Stimulated activated CD8-positive, alpha-beta memory T cell treated with anti-CD3 and anti-CD28 coated beads, Interleukin-4, amount 100 ng/mL, for 4 hours (primary cell): ENCODE measurements around the gene ZNF619.

Experiments used
- DNase-seq, 2 donors: peaks; one replicate each; pipeline ENCODE4 v3.0.0-alpha.2; 2020; ENCODE audit warnings: low read depth in 2 of 2, low spot score in 1 of 2

The ZNF619 gene

DNA sequence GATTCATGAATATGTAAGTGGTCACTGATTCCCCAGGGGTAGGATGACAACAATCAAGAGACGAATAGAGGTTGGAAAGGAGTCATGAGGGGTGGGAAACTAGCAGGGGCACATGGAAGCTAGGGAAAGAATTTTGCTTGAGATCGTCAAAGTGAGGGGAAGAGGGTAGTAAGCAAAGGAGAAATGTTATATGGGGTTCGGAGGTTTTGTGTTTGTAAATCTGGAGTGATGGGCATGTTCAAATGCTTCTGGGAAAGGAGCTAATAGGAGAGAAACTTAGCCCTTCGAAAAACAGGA, 11.9 kb upstream of the ZNF619 start:
- no peak for DNase-seq

DNA sequence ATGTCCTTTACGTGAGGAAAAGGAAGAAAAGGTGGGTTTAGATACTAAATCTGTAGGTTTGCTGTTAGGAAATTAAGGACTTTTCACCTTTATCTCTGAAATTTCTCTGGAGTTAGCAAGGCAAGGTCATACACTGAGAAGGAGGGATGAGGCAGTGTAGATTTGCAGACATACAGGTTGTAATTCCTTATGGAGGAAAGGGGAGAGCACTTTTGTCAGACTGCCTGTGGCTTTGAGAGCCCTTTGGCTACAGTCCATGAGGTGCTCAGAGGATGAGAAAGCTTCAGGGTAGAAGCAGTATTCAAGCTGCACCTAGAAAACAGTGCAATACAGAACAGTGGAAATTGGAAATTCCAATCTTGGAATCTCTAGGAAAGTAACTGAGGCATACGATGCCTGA, 11.5 kb upstream of the ZNF619 start:
- DNase-seq, result no peak

DNA sequence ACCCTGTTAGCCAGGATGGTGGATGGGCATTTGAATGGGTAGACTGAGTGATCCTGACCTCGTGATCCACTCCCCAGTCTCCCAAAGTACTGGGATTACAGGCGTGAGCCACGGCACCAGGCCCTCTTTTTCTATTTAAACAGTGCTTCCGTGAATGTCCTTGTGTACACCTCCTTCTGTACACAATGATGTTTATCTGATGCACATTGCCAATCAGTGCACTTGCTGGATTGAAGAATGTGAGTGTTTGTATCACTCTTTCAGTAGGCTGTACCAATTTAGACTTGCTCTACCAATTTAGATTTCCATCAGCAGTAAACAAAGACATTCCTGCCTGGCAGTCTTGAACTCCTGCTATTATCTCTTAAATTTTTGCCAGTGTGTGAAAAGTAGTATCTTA, 8.9 kb upstream of the ZNF619 start:
- no peak for DNase-seq

DNA sequence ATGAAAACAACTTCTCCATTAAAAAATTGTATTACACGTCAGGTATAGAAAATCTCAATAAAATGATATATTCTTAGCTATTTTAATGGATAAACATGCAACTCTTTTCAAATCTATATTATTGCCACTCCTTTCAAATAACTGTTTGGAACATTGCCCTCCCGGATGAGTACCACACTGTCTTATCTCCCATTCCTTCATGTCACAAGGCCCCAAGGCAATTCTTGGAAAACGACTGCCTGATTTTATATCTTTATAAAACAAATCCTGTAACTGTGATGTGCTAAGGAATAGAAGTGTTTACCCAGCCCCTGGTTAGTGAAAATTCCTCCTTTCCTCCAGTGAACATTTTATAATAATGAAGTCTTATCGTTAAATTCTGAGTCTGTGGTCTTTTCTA, 6.2 kb upstream of the ZNF619 start:
- DNase-seq, result no peak

DNA sequence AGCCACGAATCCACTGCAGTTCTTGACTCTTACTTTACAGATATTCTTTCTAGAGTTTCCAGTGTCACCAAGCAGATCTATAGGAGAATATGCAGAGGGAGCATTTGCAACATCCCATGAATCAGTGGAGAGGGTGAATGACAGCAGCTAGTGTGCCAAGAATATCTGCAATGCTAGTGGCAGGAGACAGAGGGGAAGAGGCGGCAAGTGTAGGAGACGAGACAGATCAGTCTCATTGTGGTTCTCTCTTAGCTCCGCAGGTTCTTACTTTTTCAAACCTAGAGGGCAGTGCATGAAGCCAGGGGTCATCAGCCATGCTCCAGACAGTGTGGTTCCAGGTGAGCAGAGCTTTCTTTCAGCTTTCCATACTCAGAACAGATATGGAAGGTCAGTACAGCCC, 744 bp downstream of the ZNF619 start:
- DNase-seq, result no peak

DNA sequence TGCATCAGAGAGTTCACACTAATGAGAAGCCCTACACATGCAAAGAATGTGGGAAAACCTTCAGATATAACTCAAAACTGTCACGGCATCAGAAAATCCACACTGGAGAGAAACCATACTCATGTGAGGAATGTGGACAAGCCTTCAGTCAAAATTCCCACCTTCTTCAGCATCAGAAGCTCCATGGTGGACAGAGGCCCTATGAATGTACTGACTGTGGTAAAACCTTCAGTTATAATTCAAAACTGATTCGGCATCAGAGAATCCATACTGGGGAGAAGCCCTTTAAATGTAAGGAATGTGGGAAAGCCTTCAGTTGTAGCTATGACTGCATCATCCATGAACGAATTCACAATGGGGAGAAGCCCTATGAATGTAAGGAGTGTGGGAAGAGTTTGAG, 10.2 kb downstream of the ZNF619 start:
- DNase-seq, result no peak

DNA sequence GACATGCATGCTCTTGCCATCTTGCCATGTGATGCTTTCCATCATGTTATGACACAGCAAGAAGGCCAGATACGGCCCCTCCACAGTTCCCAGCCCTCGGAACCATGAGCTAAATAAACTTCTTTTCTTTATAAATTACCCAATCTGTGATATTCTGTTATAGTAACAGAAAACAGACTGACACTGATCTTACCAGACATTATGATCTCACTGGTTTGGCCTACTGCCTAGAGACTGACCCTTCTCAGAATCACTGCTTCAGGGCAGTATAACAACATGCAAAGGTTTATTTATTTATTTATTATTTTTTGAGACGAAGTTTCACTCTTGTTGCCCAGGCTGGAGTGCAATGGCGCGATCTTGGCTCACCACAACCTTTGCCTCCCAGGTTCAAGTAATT, 14.0 kb downstream of the ZNF619 start:
- DNase-seq, result no peak

DNA sequence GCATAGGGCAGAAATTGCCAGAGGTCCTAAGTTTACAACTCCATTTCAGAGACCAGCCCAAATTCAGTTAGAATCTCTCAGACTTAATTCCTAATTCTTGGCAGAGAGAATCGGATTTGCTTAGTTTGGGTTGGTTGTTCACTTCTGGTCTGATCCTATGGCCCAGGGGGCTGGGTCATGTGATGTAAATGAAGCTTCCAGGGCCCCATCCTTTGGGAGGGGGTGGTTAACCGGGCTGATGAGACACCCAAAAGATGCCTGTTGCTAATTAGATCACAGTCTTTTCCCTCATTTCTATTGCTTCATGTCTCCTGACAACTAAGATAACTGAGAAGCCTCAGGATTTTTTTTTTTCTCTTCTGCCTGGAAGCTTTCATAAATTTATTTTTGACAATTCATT, 17.8 kb downstream of the ZNF619 start:
- DNase-seq, result no peak

DNA sequence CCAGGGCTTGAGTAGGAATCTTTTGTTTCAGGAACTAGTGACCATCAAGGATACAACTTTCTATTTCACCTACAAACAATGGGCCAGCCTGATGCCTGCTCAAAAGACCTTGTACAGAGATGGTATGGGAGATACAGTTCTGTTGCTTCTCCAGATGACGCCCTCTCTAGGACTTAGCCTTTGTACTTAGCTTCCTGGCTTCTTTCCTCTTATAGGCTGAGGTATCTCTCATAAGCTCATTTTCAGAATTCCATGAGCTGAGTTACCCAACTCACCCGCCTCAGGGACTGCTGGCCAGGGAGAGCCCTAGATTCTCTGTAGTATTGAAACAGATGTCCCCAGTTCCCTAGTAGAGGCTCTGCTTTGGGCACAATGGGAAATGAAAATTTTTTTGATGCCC, 20.4 kb downstream of the ZNF619 start:
- no peak for DNase-seq

DNA sequence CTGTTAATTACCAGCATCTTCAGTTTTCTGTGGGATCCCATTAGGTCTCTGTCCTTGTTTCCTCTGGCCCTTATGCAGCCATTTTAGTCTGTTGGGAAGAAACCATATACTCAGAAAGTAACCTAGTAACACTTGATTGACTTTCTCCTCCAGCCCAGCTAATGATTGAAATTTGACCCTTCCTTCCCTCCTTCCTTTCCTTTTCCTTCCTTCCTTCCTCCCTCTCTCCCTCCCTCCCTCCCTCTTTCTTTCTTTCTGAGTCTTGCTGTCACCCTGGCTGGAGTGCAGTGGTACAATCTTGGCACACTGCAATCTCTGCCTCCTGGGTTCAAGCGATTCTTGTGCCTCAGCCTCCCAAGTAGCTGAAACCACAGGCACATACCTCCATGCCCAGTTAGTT, 23.0 kb downstream of the ZNF619 start:
- DNase-seq, result no peak

DNA sequence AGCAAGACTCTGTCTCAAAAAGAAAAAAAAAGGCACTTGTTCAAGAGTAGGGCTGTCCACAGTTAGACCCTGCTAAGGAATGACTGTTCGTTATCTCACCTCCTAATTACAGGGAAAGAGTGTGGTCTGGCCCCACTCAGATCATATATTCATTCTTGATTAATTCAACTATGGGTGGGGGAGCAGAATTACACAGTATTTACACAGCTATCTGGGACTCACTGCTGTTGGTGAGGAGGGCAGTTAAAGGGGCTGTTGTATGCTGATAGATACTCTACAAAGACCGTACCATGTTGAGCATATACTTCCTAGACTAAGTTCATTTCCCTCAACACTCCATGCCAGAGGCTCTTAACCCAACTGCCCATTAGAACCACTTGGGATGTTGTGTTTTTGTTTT, 25.1 kb downstream of the ZNF619 start:
- DNase-seq, result no peak

DNA sequence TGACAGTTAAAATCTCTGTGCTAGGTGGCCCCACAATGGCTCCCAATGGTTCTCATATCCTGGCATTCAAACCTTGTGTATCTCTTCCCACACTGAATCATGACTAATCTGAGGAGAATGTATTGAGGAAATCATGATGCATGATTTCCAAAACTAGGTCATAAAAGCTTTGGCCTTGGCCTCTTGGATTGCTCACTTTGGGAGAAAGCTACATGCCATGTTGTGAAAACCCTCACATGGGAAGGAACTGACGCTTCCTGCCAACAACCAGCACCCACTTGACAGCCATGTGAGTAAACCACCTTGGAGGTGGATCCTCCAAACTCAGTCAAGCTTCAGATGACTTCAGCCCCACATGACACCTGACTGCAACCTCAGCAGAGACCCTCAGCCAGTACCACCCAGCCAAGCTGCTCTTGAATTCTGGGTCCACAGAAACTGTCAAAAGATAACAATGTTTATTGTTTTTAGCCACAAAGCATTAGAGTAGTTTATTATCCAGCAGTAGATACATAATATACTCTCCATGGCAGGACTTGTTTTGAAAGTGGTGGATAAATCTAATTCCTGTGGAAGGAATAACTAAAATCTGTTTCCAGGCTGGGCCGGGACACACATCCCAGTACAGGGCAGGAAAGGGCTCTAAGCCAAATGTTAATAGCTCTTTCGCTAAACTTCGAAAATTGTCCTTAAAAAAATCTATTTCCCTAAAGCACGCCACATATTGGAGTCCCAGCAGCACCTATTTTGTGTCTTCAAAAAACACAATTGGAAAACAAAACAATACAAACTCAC, 27.9 kb downstream of the ZNF619 start:
- no peak for DNase-seq

DNA sequence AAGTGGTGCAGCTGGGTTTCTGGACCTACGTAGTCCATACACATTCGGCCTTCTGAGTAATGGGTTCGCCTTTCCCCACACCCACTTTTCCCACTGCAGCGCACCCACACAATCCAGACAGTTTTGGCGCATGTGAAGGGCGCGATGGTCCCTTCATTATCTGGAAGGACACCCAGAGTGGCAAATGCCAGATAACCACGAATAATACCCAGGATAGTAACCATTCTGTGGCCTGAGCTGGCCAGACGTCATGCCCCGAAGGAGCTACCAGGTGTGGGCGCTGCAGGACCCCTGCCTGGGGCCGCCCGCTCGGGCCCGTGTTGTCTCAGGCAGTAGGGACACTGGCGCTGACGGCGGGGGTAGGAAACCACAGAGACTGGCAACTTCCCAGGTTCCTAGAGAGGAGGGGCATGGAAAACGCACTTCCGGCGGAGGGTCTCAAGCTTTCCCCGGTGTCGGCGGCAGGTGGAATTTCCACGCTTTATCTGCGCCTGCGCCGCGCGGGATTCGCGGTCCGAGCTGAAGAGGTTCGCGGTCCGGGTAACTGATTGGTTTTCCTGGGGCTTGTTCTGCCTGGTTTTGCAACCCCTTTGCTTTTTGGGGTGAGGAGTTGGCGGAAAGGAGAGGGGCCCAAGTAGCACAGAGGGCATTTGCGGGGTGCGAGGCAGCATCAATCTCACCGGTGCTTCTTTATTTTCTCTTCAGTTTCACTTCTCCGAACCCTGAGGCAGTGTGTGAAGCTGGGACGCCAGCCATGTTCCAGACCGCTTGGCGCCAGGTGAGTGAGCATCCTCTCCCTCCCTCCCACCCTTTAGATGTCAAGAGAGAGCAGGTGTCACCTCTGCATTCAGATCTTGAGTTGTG, 28.9 kb downstream of the ZNF619 start, which contains the start of gene ZNF620:
Gene ZNF620, plus strand, starts transcription at position 441 of the 864 bp plus-strand sequence. Its CDS starts 314 bp downstream, at position 755.
- peak in 1 of 2 donors; percentile 45 for DNase-seq

DNA sequence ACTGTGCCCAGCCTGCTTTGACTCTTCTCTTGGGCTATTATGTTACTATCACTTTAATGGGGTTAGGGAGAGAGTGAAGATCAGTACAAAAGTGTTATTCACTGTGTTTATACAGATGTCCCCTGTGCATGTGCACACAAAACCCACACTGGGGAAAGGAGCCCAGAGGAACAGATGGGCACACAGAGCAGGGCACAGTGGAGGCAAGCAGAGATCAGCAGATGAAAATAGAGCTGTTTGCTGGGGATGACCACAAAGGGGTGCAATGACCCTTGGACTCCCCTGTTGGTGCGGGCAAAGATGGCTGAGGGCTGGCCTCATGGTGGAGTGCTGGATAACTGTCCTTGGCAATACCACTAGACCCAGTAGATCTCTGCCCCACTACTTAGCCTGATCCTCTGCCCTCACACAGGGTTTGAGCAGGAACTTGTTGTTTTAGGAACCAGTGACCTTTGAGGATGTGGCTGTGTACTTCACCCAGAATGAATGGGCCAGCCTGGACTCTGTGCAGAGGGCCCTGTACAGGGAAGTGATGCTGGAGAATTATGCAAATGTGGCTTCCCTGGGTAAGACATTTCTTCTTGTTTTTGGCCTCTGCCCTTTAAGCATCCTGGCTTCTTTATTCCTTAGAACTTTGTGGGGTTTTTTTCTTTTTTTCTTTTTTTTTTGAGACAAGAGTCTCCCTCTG, 34.3 kb downstream of the ZNF619 start:
- DNase-seq, result no peak

DNA sequence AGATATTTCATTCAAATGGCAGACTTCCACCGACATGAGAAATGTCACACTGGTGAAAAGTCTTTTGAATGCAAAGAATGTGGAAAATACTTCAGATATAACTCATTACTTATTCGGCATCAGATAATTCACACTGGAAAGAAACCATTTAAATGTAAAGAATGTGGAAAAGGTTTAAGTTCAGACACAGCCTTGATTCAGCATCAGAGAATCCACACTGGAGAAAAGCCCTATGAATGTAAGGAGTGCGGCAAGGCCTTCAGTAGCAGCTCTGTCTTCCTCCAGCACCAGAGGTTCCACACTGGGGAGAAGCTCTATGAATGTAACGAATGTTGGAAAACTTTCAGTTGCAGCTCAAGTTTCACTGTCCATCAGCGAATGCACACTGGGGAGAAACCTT, 39.3 kb downstream of the ZNF619 start:
- no peak for DNase-seq

DNA sequence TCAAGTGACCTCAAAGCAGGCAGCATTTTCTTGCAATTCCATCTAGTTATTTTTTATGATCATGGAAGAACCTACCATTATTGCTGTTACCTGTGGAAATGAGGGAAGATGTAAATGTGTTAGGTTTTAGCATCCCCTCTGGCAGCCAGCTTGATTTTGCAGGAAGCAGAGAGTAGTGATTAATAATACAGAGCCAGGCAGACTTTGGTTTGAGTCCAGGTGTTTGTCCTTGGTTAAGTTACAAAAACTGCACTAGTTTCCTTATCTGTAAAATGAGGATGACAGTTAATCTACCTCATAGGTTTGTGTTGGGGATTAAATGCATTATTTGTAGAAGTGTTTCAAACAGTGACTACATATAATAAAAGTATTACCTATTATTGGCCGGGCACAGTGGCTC, 41.1 kb downstream of the ZNF619 start:
- no peak for DNase-seq

DNA sequence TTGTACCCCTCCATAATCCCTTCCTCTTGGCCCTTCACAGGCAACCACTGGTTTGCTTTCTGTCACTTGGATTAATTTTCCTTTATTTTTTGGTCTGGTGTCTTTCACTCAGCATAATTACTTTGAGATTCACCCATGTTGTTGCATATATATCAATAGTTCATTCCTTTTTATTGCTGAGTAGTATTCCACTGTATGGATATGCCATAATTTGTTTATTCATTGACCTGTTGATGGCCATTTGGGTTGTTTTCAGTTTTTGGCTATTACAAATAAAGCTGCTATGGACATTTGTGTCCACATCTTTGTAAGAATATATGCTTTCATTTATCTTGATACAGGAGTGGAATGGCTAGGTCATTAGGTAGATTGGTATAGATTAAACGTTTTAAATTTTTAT, 41.9 kb downstream of the ZNF619 start:
- no peak for DNase-seq

DNA sequence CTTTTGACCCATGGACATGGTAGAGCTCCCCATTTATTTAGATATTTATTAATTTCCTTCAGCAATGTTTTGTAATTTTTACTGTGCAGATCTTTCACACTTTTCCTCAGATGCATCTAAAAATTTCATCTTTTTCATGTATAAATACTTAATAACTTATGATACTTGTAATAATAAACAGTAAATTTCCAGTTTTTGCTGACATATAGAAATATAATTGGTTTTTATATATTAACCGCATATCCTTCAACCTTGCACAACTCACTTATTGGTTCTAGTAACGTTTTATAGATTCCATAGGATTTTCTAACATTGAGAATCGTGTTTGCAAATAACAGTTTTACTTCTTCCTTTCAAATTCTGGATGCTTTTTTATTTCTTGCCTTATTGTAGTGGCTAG, 44.3 kb downstream of the ZNF619 start:
- DNase-seq, result no peak

DNA sequence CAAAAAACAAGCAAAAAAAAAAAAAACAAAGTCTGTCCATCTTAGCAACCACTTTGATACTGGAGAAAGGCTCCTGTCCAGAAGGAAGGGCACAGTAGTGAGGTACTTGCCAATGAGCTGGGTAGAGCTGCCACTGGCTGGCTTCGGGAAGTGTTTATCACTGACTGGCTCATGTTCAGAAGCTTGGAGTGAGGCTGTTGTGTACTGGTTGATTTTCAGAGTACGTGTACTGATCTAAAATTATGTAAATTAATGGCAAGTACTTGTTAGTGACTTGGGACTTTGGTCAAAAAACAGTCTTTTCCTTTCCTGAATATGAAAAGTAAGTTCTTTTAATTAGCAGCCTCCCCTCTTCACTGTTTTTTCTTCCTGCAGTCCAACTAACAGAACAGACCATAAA, 46.9 kb downstream of the ZNF619 start:
- no peak for DNase-seq

DNA sequence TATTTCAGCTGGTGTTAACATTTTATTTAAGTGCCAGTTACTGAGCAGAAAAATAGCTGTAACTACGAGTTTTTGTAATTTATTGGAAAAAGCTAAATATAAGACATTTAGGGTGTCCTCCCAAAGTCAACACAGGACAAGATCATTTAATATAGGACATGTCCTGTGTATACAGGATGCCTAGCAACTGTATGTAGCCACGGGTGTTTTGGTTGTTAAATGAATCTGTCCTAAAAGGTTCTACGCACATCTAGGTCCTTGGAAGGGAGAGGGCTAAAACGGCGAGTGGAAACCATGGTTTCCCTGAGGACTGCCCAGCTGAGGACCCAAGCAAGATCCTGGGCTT, 47.3 kb downstream of the ZNF619 start:
- DNase-seq, result no peak

DNA sequence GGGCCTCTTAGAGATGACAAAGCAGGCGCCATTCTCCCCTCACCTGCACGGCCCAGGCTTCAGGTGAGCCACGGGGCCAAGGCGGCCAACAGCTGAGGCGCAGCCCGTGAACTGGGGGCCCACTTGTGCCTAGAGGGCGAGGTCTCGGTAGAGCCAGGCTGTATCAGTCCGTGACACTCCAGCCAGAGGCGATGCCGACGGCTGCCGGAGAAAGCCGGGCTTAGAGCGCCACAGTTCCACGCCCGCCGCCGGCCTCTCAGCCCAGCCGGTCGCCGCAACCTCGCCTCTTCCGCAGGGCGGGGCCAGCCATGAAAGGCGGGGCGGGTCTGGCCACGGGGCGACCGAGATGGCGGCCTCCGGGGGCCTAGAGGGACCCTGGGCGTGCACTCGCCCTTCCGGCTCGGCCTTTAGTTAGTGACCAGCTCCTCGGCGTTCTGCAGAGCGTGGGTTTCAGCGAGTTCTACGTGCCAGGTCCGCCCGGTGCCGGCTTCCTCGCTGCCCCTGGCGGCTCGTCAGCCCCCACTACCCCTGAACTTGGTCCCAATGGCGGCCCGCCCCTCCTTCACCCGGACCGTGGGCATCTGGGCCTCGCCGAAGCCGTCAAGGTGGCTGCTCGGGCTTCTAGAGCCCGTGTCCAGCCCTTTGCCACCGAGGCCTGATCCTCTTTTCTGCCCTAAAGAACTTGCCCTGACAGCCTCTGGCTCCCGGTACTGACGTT, 47.8 kb downstream of the ZNF619 start, which contains the start of gene ZNF621:
Gene ZNF621, plus strand, starts transcription at position 393 of the 718 bp plus-strand sequence. CDS start 881 bp downstream, outside the sequence.
- DNase-seq, result peak; percentile 59 to 71
